Measurements from ENCODE around the gene ALDOB. TPM values are rescaled to one million over a fixed set of nuclear protein-coding genes. Genes with fewer than 3 reads are reported as not detected.

The ALDOB gene
- total RNA-seq, 1 donor from 2014 or later = 4.8 TPM

DNA sequence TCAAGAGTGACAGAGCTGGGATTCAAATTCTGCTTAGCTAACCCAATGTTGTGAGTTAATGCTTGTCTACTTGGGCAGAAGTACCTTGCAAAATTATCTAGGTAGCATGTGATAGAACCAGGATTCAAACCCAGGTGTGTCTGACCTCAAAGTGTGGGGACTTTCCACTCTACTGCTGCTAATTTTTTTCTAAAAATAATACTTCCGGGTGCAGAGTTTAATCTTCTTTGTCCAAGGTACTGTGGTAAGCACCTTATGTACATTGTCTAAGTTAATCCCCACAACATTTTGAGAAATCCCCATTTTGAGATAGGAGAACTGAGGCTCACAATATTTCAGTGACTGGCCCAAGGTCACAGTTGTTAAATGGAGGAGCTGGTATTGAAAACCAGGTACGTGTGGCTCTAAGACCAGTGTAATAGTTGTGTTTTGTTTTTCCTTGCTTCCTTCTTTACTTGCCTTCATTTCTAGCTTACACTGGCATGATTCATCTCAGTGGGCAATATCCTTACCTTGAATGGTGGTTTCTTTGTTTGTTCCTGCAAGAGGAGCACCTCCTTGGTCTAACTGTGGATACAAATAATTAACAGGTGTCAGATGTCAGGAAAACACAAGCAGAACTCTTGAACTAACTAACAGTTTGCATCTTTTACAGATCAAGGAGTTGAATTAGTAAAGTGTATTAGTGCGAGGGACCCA is 7.5 kb downstream of the ALDOB start:
- intact Hi-C loops (cut with DNase I) = no loop called here
- Histone ChIP-seq H3K27me3 (no peaks in the 10 kb centered on the region), H3K4me3 (no peak overlapping the region), H3K4me1 (no peaks in the 10 kb centered on the region), H3K36me3 (no peaks in the 10 kb centered on the region), H3K27ac (no peak overlapping the region), H3K9me3 (no peaks in the 10 kb centered on the region)
- TF ChIP-seq CTCF (IDR thresholded peaks at IDR 0.05) = no peak
- DNase-seq (ENCODE audit: low spot score in 2 of 2) = no peak

GRCh38 chr9:101427358-101427757 is 8.2 kb downstream of the ALDOB start:
- TF ChIP-seq CTCF (IDR thresholded peaks at IDR 0.05) = no peak
- no peaks in the 10 kb centered on the region for H3K36me3 ChIP-seq
- H3K27me3 ChIP-seq = no peaks in the 10 kb centered on the region
- H3K27ac ChIP-seq = no peak overlapping the region
- intact Hi-C loops (cut with DNase I) = no loop called here
- H3K9me3 ChIP-seq = no peaks in the 10 kb centered on the region
- no peak overlapping the region for H3K4me3 ChIP-seq
- no peak for DNase-seq (ENCODE audit: low spot score in 2 of 2)
- H3K4me1 ChIP-seq = no peaks in the 10 kb centered on the region

DNA sequence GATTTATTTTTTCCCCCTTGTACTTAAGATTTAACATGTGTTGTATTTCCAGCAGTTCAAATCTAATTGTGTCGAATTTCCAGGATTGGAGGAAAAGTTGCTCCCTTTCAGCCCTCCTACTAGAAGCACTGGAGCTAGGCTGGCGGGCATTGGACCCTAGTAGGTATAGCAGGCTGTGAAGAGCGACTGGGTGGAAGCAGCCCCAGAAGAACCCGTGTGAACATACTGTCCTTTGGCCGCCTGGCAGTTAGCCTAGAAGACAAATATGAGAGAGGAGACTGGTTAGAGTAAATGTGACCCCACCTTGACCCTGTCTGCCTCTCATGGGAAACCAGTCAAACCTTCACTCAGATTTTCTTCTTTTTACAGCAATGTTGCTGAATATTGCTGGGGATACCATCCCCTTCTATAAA is 13.9 kb downstream of the ALDOB start:
- Histone ChIP-seq H3K9me3 (peaks cover 0 to 38% of the 10 kb centered on the region in 2 donors), H3K27ac (no peak overlapping the region), H3K4me1 (no peaks in the 10 kb centered on the region), H3K27me3 (no peaks in the 10 kb centered on the region), H3K36me3 (peaks cover 3 to 19% of the 10 kb centered on the region in 2 donors), H3K4me3 (no peak overlapping the region)
- no peak for TF ChIP-seq CTCF (IDR thresholded peaks at IDR 0.05)
- intact Hi-C loops (cut with DNase I) = no loop called here
- no peak for DNase-seq (ENCODE audit: low spot score in 2 of 2)

- H3K36me3 ChIP-seq = peaks cover 3 to 24% of the 10 kb centered on the region in 2 donors
- no peak overlapping the region for H3K4me3 ChIP-seq
- H3K27ac ChIP-seq = no peak overlapping the region
- peaks cover 0 to 51% of the 10 kb centered on the region in 2 donors for H3K9me3 ChIP-seq
- no peaks in the 10 kb centered on the region for H3K27me3 ChIP-seq
- DNase-seq (ENCODE audit: low spot score in 2 of 2) = no peak
- intact Hi-C loops (cut with DNase I) = no loop called here
- no peak for TF ChIP-seq CTCF (IDR thresholded peaks at IDR 0.05)
- H3K4me1 ChIP-seq = no peaks in the 10 kb centered on the region
Observed at GRCh38 chr9:101419863-101420262, 15.7 kb downstream of the ALDOB start.

DNA sequence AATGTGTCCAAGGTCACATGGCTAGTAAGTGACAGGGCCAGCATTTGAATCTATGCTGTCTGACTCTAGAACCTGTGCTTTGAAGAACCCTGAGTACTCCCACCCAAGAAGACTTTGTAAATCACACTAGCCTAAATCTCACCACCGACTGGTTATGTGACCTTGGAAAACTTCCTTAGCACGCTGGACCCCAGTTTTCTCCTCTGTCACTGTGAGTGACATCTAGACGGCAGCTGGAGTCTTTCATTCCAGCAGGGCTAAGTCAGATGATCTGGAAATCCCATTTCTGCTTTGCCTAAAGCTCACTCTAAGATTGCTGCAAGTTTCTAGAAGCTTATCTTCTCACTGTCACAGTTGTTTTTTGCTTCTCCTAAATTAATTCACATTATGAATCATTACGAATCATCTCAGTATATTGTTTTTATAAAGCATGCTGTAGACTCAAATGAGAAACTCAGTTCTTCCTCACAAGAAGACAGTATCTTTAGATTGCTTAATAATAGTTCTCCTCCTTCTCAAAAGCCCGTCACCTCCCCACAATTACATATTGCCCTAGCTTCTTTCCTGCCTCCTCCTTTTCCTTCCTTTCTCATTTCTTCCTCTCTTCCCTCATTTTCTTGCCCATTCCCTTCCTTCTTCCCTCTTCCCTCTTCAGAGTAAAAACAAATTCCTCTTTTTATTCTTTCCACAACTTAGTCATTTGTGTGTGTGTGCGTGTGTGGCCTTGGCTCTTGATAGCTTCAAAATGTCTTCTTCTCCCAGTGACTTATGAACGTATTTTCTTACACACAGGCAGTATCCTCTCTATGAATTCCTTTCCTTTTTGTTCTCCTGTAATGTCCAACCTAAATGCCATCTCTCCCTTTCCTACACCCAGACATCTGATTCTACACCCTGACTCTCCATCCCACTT is 16.8 kb downstream of the ALDOB start:
- intact Hi-C loops (cut with DNase I) = no loop called here
- DNase-seq (ENCODE audit: low spot score in 2 of 2) = no peak
- Histone ChIP-seq H3K9me3 (peaks cover 7 to 60% of the 10 kb centered on the region in 2 donors), H3K4me1 (no peaks in the 10 kb centered on the region), H3K27ac (no peak overlapping the region), H3K27me3 (no peaks in the 10 kb centered on the region), H3K4me3 (no peak overlapping the region), H3K36me3 (peaks cover 4 to 24% of the 10 kb centered on the region in 2 donors)
- no peak for TF ChIP-seq CTCF (IDR thresholded peaks at IDR 0.05)
